IMR-90 (cell line): Measurements from ENCODE around the gene SAMD15. TPM values are rescaled to one million over a fixed set of nuclear protein-coding genes. Genes with fewer than 3 reads are reported as not detected.

Source experiments
- ATAC-seq: fragments of 200-7000 bp; cut with Tn5 transposase; 2 replicates; pipeline ENCODE4 v1.9.1; 2020; ENCODE audit warnings: low read depth, mild to moderate bottlenecking, moderate library complexity
- BruUV-seq: library from RNA; stranded (reverse); fragments of 400-500 nt; replicated peaks from 2 replicates; lab custom pipeline; 2021; lab: Mats Ljungman, UMichigan
- CTCF ChIA-PET: fragments of 300-600 bp; formaldehyde crosslinking; extraction: SDS; loops from one replicate; lab custom pipeline; 2021; ENCODE audit warnings: antibody characterized with exemption; lab: Yijun Ruan, JAX
- POLR2A ChIA-PET: fragments of 300-600 bp; sonication (Branson Sonifier 250); formaldehyde crosslinking; loops from one replicate; lab custom pipeline; 2022; ENCODE audit warnings: antibody characterized with exemption; ENCODE audit not compliant: unreplicated experiment; lab: Charles Lee
- DNase-seq: peaks from one replicate; pipeline ENCODE4 v3.0.0; 2013
- H2AFZ ChIP-seq: replicated peaks from 2 replicates; pipeline ENCODE3; 2013; ENCODE audit warnings: low read length, mild to moderate bottlenecking; ENCODE audit not compliant: poor library complexity
- H2AK5ac ChIP-seq: 2 replicates; pipeline ENCODE4 v1.6.1; 2013; ENCODE audit warnings: low read depth, low read length, inconsistent platforms
- H2AK9ac ChIP-seq: replicated peaks from 2 replicates; pipeline ENCODE3; 2013; ENCODE audit warnings: mild to moderate bottlenecking, low read depth, low read length, moderate library complexity; ENCODE audit not compliant: poor library complexity
- H2BK120ac ChIP-seq: 2 replicates; pipeline ENCODE4 v1.6.1; 2013; ENCODE audit warnings: low read depth, low read length, inconsistent platforms
- H2BK15ac ChIP-seq: 3 replicates; pipeline ENCODE4 v1.6.1; 2013; ENCODE audit warnings: low read depth, low read length, inconsistent platforms
- H2BK20ac ChIP-seq: 2 replicates; pipeline ENCODE4 v1.6.1; 2013; ENCODE audit warnings: low read depth, mild to moderate bottlenecking, inconsistent platforms, low read length, moderate library complexity
- H2BK5ac ChIP-seq: 2 replicates; pipeline ENCODE4 v1.6.1; 2013; ENCODE audit warnings: mild to moderate bottlenecking, low read depth, low read length, inconsistent platforms; ENCODE audit not compliant: poor library complexity, severe bottlenecking
- H3K14ac ChIP-seq: replicated peaks from 2 replicates; pipeline ENCODE4 v1.6.1; 2013; ENCODE audit warnings: low read depth, low read length, inconsistent platforms
- H3K18ac ChIP-seq: 2 replicates; pipeline ENCODE4 v1.6.1; 2013; ENCODE audit warnings: low read depth, low read length, control low read depth
- H3K23ac ChIP-seq: 2 replicates; pipeline ENCODE4 v1.6.1; 2013; ENCODE audit warnings: low read depth, low read length, inconsistent platforms
- H3K27ac ChIP-seq: 2 replicates; pipeline ENCODE4 v1.5.1; 2013; ENCODE audit warnings: mild to moderate bottlenecking, control low read depth, low read length; ENCODE audit not compliant: insufficient read depth
- H3K27me3 ChIP-seq: 2 replicates; pipeline ENCODE4 v1.6.1; 2013; ENCODE audit warnings: low read length; ENCODE audit not compliant: control insufficient read depth, insufficient read depth
- H3K36me3 ChIP-seq: 2 replicates; pipeline ENCODE4 v1.6.1; 2013; ENCODE audit warnings: low read length, mixed read lengths; ENCODE audit not compliant: control insufficient read depth, insufficient read depth
- H3K4ac ChIP-seq: 2 replicates; pipeline ENCODE4 v1.6.1; 2013; ENCODE audit warnings: low read depth, low read length, inconsistent platforms
- H3K4me1 ChIP-seq: 2 replicates; pipeline ENCODE4 v1.6.1; 2013; ENCODE audit warnings: low read length, mixed read lengths; ENCODE audit not compliant: control insufficient read depth, insufficient read depth
- H3K4me2 ChIP-seq: 2 replicates; pipeline ENCODE4 v1.6.1; 2013; ENCODE audit warnings: low read depth, mild to moderate bottlenecking, control low read depth, low read length, moderate library complexity
- H3K4me3 ChIP-seq: 2 replicates; pipeline ENCODE4 v1.5.1; 2013; ENCODE audit warnings: low read depth, mild to moderate bottlenecking, control low read depth, low read length, moderate library complexity; ENCODE audit not compliant: insufficient read depth
- H3K56ac ChIP-seq: 2 replicates; pipeline ENCODE4 v1.6.1; 2013; ENCODE audit warnings: low read length, inconsistent platforms; ENCODE audit not compliant: insufficient read depth; ENCODE audit errors: extremely low read depth
- H3K79me1 ChIP-seq, 2 experiments: 2 replicates each; pipeline ENCODE4 v1.6.1; 2013; ENCODE audit warnings: low read length in 2 of 2, inconsistent platforms in 1 of 2, low read depth in 1 of 2
- H3K9ac ChIP-seq: 2 replicates; pipeline ENCODE4 v1.6.1; 2013; ENCODE audit warnings: low read depth, low read length, control low read depth
- H3K9me1 ChIP-seq: 2 replicates; pipeline ENCODE4 v1.6.1; 2013; ENCODE audit warnings: low read length, inconsistent platforms; ENCODE audit not compliant: insufficient read depth
- H3K9me3 ChIP-seq: 2 replicates; pipeline ENCODE4 v1.6.1; 2013; ENCODE audit warnings: low read length; ENCODE audit not compliant: control insufficient read depth, insufficient read depth
- H4K20me1 ChIP-seq: 2 replicates; pipeline ENCODE4 v1.6.1; 2013; ENCODE audit warnings: low read length, inconsistent platforms; ENCODE audit not compliant: insufficient read depth
- H4K5ac ChIP-seq: 2 replicates; pipeline ENCODE4 v1.6.1; 2013; ENCODE audit warnings: mild to moderate bottlenecking, low read depth, low read length, control low read depth
- H4K8ac ChIP-seq, 2 experiments: 2 replicates each; pipeline ENCODE4 v1.6.1; 2013; ENCODE audit warnings: low read depth in 2 of 2, low read length in 2 of 2, control low read depth in 1 of 2, inconsistent platforms in 1 of 2
- H4K91ac ChIP-seq: 2 replicates; pipeline ENCODE4 v1.6.1; 2013; ENCODE audit warnings: low read depth, low read length, inconsistent platforms; ENCODE audit not compliant: insufficient read depth
- BHLHE40 ChIP-seq: fragments of 150-350 bp; IDR thresholded peaks from 2 replicates; pipeline ENCODE4 v1.6.1; 2016; ENCODE audit warnings: mild to moderate bottlenecking, low read depth, low read length
- CEBPB ChIP-seq: IDR thresholded peaks from 2 replicates; pipeline ENCODE4 v1.6.1; 2012; ENCODE audit warnings: low read depth, low read length, improper control_type of control experiment
- CHD1 ChIP-seq: IDR thresholded peaks from 2 replicates; pipeline ENCODE4 v1.6.1; 2012; ENCODE audit warnings: low read depth, low read length, improper control_type of control experiment
- FOS ChIP-seq: fragments of 150-350 bp; IDR thresholded peaks from 2 replicates; pipeline ENCODE4 v1.6.1; 2016; ENCODE audit warnings: low read depth, low read length
- MAFK ChIP-seq: IDR thresholded peaks from 2 replicates; pipeline ENCODE4 v1.6.1; 2012; ENCODE audit warnings: low read depth, low read length, improper control_type of control experiment
- MAZ ChIP-seq: IDR thresholded peaks from 2 replicates; pipeline ENCODE4 v1.6.1; 2012; ENCODE audit warnings: low read depth, mild to moderate bottlenecking, low read length, improper control_type of control experiment, moderate library complexity, borderline replicate concordance
- MXI1 ChIP-seq: IDR thresholded peaks from 2 replicates; pipeline ENCODE4 v1.6.1; 2012; ENCODE audit warnings: low read depth, mild to moderate bottlenecking, low read length, moderate library complexity, borderline replicate concordance
- NFE2L2 ChIP-seq: fragments of 150-350 bp; IDR thresholded peaks from 2 replicates; pipeline ENCODE4 v1.6.1; 2016; ENCODE audit warnings: low read depth, mild to moderate bottlenecking, low read length
- POLR2A ChIP-seq: IDR thresholded peaks from 2 replicates; pipeline ENCODE4 v1.6.1; 2012; ENCODE audit warnings: mild to moderate bottlenecking, low read depth, low read length
- RAD21 ChIP-seq: IDR thresholded peaks from 2 replicates; pipeline ENCODE4 v1.6.1; 2012; ENCODE audit warnings: low read length, improper control_type of control experiment
- RCOR1 ChIP-seq: IDR thresholded peaks from 2 replicates; pipeline ENCODE4 v1.6.1; 2012; ENCODE audit warnings: mild to moderate bottlenecking, low read length, improper control_type of control experiment; ENCODE audit not compliant: insufficient replicate concordance
- RFX5 ChIP-seq: IDR thresholded peaks from 2 replicates; pipeline ENCODE4 v1.8.0; 2012; ENCODE audit warnings: low read depth, mild to moderate bottlenecking, low read length, moderate library complexity
- SMC3 ChIP-seq: fragments of 150-350 bp; IDR thresholded peaks from 2 replicates; pipeline ENCODE4 v1.6.1; 2016; ENCODE audit warnings: low read depth, mild to moderate bottlenecking, antibody characterized with exemption, low read length, moderate library complexity
- USF2 ChIP-seq: fragments of 150-350 bp; IDR thresholded peaks from 2 replicates; pipeline ENCODE4 v1.6.1; 2017; ENCODE audit warnings: mild to moderate bottlenecking, antibody characterized with exemption, low read length, low read depth
- WGBS, 2 experiments: methylation state at CpG; one replicate each; pipeline versions ENCODE4 v1.1.5 to v1.1.7; 2013; ENCODE audit warnings: missing lambda C conversion rate in 2 of 2; ENCODE audit not compliant: insufficient read length in 1 of 2; ENCODE audit errors: extremely low coverage in 2 of 2; 5-methylcytosine and 5-hydroxymethylcytosine counted together
- dilution Hi-C: fragments of 300-500 bp; cut with HindIII; formaldehyde crosslinking; loops from one replicate; pipeline ENCODE4 v1.14.3; 2018; ENCODE audit warnings: low sequenced_read_pairs; ENCODE audit not compliant: unreplicated experiment
- in situ Hi-C: fragments of 300-500 bp; cut with MboI; formaldehyde crosslinking; loops from 3 replicates; pipeline ENCODE4 v1.14.3; 2019; ENCODE audit warnings: low sequenced_read_pairs, inconsistent platforms, mixed read lengths
- intact Hi-C: fragments of 100-400 bp; cut with micrococcal nuclease; formaldehyde crosslinking; loops from 2 replicates; pipeline ENCODE4 v1.10.0; 2022
- polyA plus RNA-seq, 3 experiments: library from polyadenylated mRNA; depleted of rRNA; stranded (reverse); fragments of >200 nt; gene quantifications; 2 replicates each; pipeline ENCODE4 v1.2.3, GENCODE V29; 2012; ENCODE audit warnings: low replicate concordance in 1 of 3
- total RNA-seq: library from RNA; depleted of rRNA; stranded (reverse); fragments of >200 nt; gene quantifications from 2 replicates; pipeline ENCODE4 v1.2.3, GENCODE V29; 2012
- TF ChIP-seq, protein P1 (sequence below): fragments of 150-350 bp; IDR thresholded peaks from 2 replicates; pipeline ENCODE4 v1.6.1; 2016; ENCODE audit warnings: low read depth, mild to moderate bottlenecking, low read length, moderate library complexity, borderline replicate concordance
- TF ChIP-seq, protein P2 (sequence below): conservative IDR thresholded peaks from 2 replicates; pipeline ENCODE4 v1.5.1; 2012; ENCODE audit warnings: mild to moderate bottlenecking, low read depth, low read length, improper control_type of control experiment

SAMD15 gene
- total and polyA plus RNA-seq, 2 of the 4 experiments (the other 2 are of a cell fraction): 0.68 to 1.3 TPM

DNA sequence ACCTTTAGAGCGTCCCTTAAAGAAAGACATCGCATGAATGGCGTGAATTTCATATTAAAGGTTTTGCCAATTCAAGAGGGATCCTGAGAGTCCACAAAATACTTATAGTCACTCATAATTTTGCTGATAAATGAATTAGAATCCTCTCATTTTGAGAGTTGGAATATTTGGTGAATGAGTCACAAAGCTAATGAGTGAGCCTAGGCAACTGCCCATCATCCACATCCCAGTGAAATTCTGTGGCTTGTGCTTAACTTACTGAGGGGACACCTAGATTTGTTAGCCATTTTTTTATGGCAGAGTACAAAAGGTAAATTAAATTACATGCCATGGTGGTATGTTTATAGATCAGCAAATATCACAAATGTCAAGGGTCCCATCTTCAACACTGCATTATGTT is 58.9 kb downstream of the SAMD15 start:
- H3K56ac ChIP-seq: no peak overlapping the region
- no peak overlapping the region for H3K27ac ChIP-seq
- no peak overlapping the region for H3K9ac ChIP-seq
- no peak overlapping the region for H2BK5ac ChIP-seq
- in situ Hi-C loops: no loop called here
- no peak overlapping the region for H4K5ac ChIP-seq
- H2BK15ac ChIP-seq: no peak overlapping the region
- intact Hi-C loops: no loop called here
- H3K4me3 ChIP-seq: no peak overlapping the region
- H2BK120ac ChIP-seq: no peak overlapping the region
- no peak overlapping the region for H3K23ac ChIP-seq
- H2AK5ac ChIP-seq: no peak overlapping the region
- H3K36me3 ChIP-seq: peaks cover 31% of the 10 kb centered on the region
- H3K4ac ChIP-seq: no peak overlapping the region
- H2AK9ac ChIP-seq: no peak overlapping the region
- no peaks in the 10 kb centered on the region; a peak in 1 of 4 replicates for H3K79me1 ChIP-seq
- DNase-seq (no peak), ATAC-seq (no peak)
- H3K4me1 ChIP-seq: no peaks in the 10 kb centered on the region
- H4K8ac ChIP-seq: no peak overlapping the region
- H2BK20ac ChIP-seq: no peak overlapping the region
- dilution Hi-C loops: no loop called here
- H3K18ac ChIP-seq: no peak overlapping the region
- no peaks in the 10 kb centered on the region for H3K9me3 ChIP-seq
- no peak overlapping the region for H4K91ac ChIP-seq
- no peaks in the 10 kb centered on the region for H4K20me1 ChIP-seq
- H3K4me2 ChIP-seq: no peak overlapping the region
- H3K27me3 ChIP-seq: no peaks in the 10 kb centered on the region
- H2AFZ ChIP-seq: no peak overlapping the region
- H3K14ac ChIP-seq: no peak overlapping the region
- no CpG with 5 or more reads among the region's 3 CpGs for WGBS, 2 experiments
- H3K9me1 ChIP-seq: peaks cover 2% of the 10 kb centered on the region; the same call in 1 of the 2 replicates
- TF ChIP-seq RCOR1 (no peak), SMC3 (no peak), POLR2A (no peak), USF2 (no peak), RFX5 (no peak), MAZ (no peak), MXI1 (no peak), BHLHE40 (no peak), RAD21 (no peak), CHD1 (no peak), FOS (no peak), MAFK (no peak), NFE2L2 (no peak), CEBPB (no peak)
- TF ChIP-seq, protein P1, sequence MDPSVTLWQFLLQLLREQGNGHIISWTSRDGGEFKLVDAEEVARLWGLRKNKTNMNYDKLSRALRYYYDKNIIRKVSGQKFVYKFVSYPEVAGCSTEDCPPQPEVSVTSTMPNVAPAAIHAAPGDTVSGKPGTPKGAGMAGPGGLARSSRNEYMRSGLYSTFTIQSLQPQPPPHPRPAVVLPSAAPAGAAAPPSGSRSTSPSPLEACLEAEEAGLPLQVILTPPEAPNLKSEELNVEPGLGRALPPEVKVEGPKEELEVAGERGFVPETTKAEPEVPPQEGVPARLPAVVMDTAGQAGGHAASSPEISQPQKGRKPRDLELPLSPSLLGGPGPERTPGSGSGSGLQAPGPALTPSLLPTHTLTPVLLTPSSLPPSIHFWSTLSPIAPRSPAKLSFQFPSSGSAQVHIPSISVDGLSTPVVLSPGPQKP: no peak
- TF ChIP-seq, protein P2, sequence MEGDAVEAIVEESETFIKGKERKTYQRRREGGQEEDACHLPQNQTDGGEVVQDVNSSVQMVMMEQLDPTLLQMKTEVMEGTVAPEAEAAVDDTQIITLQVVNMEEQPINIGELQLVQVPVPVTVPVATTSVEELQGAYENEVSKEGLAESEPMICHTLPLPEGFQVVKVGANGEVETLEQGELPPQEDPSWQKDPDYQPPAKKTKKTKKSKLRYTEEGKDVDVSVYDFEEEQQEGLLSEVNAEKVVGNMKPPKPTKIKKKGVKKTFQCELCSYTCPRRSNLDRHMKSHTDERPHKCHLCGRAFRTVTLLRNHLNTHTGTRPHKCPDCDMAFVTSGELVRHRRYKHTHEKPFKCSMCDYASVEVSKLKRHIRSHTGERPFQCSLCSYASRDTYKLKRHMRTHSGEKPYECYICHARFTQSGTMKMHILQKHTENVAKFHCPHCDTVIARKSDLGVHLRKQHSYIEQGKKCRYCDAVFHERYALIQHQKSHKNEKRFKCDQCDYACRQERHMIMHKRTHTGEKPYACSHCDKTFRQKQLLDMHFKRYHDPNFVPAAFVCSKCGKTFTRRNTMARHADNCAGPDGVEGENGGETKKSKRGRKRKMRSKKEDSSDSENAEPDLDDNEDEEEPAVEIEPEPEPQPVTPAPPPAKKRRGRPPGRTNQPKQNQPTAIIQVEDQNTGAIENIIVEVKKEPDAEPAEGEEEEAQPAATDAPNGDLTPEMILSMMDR: no peak
- CTCF ChIA-PET: no interaction called here
- POLR2A ChIA-PET: no interaction called here
- no TSS peak for BruUV-seq
